ENCODE measurements around the gene P2RY6.

- TF ChIP-seq CTCF (IDR thresholded peaks at IDR 0.05) (no peak), POLR2A (IDR thresholded peaks at IDR 0.05) (no peak)
Observed at GRCh38 chr11:73270855-73271477, 1.2 kb upstream of the P2RY6 start.
